HCT116 (cell line): ENCODE results near the gene FEM1B. TPM values are rescaled to one million over a fixed set of nuclear protein-coding genes. Genes with fewer than 3 reads are reported as not detected.

Experiments
- ATAC-seq: fragments of 200-7000 bp; cut with Tn5 transposase; 2 replicates; pipeline ENCODE4 v1.9.1; 2020; ENCODE audit warnings: mild to moderate bottlenecking, moderate library complexity
- BruUV-seq: library from RNA; stranded (reverse); fragments of 400-500 nt; replicated peaks from 2 replicates; lab custom pipeline; 2021; lab: Mats Ljungman, UMichigan
- CTCF ChIA-PET: fragments of 300-600 bp; sonication (Branson Sonifier 250); formaldehyde crosslinking; loops from one replicate; lab custom pipeline; 2021; ENCODE audit warnings: antibody characterized with exemption; lab: Charles Lee
- POLR2A ChIA-PET: fragments of 300-600, 350-600 bp; sonication (Branson Sonifier 250); formaldehyde crosslinking; loops from one replicate; lab custom pipeline; 2021; ENCODE audit warnings: antibody characterized with exemption; lab: Charles Lee
- RAD21 ChIA-PET, 2 experiments: fragments of 300-600 bp; sonication (Branson Sonifier 250); formaldehyde crosslinking; loops; one replicate each; lab custom pipeline; 2023; ENCODE audit warnings: low total read pairs in 2 of 2; ENCODE audit not compliant: uncharacterized antibody in 2 of 2, unreplicated experiment in 2 of 2, low non-redundant PET in 1 of 2; lab: Charles Lee
- DNase-seq: peaks from one replicate; pipeline ENCODE4 v3.0.0-alpha.2; 2010; ENCODE audit warnings: low read depth, low spot score
- H2AFZ ChIP-seq: fragments of 200-600 bp; shearing (Covaris generic), sonication (generic); 2 replicates; pipeline ENCODE4 v1.6.1; 2017; ENCODE audit warnings: low read depth, mixed run types, mixed read lengths, antibody characterized with exemption, low read length; ENCODE audit not compliant: poor library complexity, severe bottlenecking
- H3K27ac ChIP-seq: 2 replicates; pipeline ENCODE4 v1.5.1; 2012; ENCODE audit warnings: low read depth, low read length
- H3K27me3 ChIP-seq: fragments of 200-600 bp; sonication (generic); 2 replicates; pipeline ENCODE4 v1.6.1; 2016; ENCODE audit warnings: mixed run types, low read length, mixed read lengths; ENCODE audit not compliant: insufficient read depth
- H3K36me3 ChIP-seq, 2 experiments: fragments of 200-500 bp in 1 of 2; fragments of 200-600 bp in 1 of 2; sonication (Bioruptor generic) in 1 of 2; sonication (generic) in 1 of 2; 2 replicates each; pipeline versions ENCODE4 v1.5.1 to v1.6.1; 2014 to 2016; ENCODE audit warnings: low read length in 2 of 2, inconsistent platforms in 1 of 2, mixed read lengths in 1 of 2, mixed run types in 1 of 2; ENCODE audit not compliant: insufficient read depth in 2 of 2, control insufficient read depth in 1 of 2
- H3K4me1 ChIP-seq, 2 experiments: fragments of 200-600 bp in 1 of 2; sonication (generic) in 1 of 2; 2 replicates each; pipeline versions ENCODE4 v1.5.1 to v1.6.1; 2012 to 2017; ENCODE audit warnings: low read length in 2 of 2, inconsistent platforms in 1 of 2, mild to moderate bottlenecking in 1 of 2, mixed read lengths in 1 of 2, mixed run types in 1 of 2, moderate library complexity in 1 of 2; ENCODE audit not compliant: insufficient read depth in 2 of 2, control insufficient read depth in 1 of 2
- H3K4me2 ChIP-seq: fragments of 200-600 bp; sonication (generic); 2 replicates; pipeline ENCODE4 v1.6.1; 2017; ENCODE audit warnings: mixed run types, low read length, mixed read lengths
- H3K4me3 ChIP-seq, 2 experiments: fragments of 200-600 bp in 1 of 2; sonication (generic) in 1 of 2; replicated peaks in 1 of 2; 2 replicates each; pipeline ENCODE4 v1.5.1; 2011 to 2016; ENCODE audit warnings: low read length in 2 of 2, control low read depth in 1 of 2, low read depth in 1 of 2, mild to moderate bottlenecking in 1 of 2, mixed read lengths in 1 of 2, mixed run types in 1 of 2
- H3K79me2 ChIP-seq: fragments of 200-600 bp; sonication (generic); 2 replicates; pipeline ENCODE4 v1.6.1; 2017; ENCODE audit warnings: mild to moderate bottlenecking, mixed run types, low read length, moderate library complexity, mixed read lengths; ENCODE audit not compliant: insufficient read depth
- H3K9ac ChIP-seq: fragments of 200-600 bp; sonication (generic); 2 replicates; pipeline ENCODE4 v1.6.1; 2016; ENCODE audit warnings: low read length, mixed read lengths
- H3K9me2 ChIP-seq: fragments of 200-600 bp; sonication (generic), shearing (Covaris generic); 2 replicates; pipeline ENCODE4 v1.6.1; 2017; ENCODE audit warnings: mixed run types, mild to moderate bottlenecking, moderate library complexity; ENCODE audit not compliant: insufficient read depth
- H3K9me3 ChIP-seq, 2 experiments: fragments of 200-500 bp in 1 of 2; fragments of 200-600 bp in 1 of 2; sonication (Bioruptor generic) in 1 of 2; sonication (generic) in 1 of 2; 2 replicates each; pipeline ENCODE4 v1.6.1; 2014 to 2017; ENCODE audit warnings: low read length in 2 of 2, mixed read lengths in 2 of 2, inconsistent platforms in 1 of 2, low read depth in 1 of 2, mild to moderate bottlenecking in 1 of 2, mixed run types in 1 of 2, moderate library complexity in 1 of 2; ENCODE audit not compliant: control insufficient read depth in 1 of 2, insufficient read depth in 1 of 2
- H4K20me1 ChIP-seq: fragments of 200-600 bp; sonication (generic), shearing (Covaris generic); 2 replicates; pipeline ENCODE4 v1.6.1; 2017; ENCODE audit warnings: mixed run types, mild to moderate bottlenecking, moderate library complexity; ENCODE audit not compliant: insufficient read depth
- CBX3 ChIP-seq: IDR thresholded peaks from 2 replicates; pipeline ENCODE4 v1.6.1; 2012; ENCODE audit warnings: low read depth
- CEBPB ChIP-seq: IDR thresholded peaks from 2 replicates; pipeline ENCODE4 v1.6.1; 2012; ENCODE audit warnings: low read depth
- CTCF ChIP-seq, 3 experiments: fragments of 200-600 bp in 1 of 3; sonication (generic) in 1 of 3; IDR thresholded peaks in 2 of 3; conservative IDR thresholded peaks in 1 of 3; 2 replicates each; pipeline ENCODE4 v1.5.1; 2012 to 2017; ENCODE audit warnings: low read depth in 2 of 3, low read length in 2 of 3, antibody characterized with exemption in 1 of 3, borderline replicate concordance in 1 of 3, control low read depth in 1 of 3, mild to moderate bottlenecking in 1 of 3, mixed read lengths in 1 of 3, mixed run types in 1 of 3, moderate library complexity in 1 of 3; ENCODE audit not compliant: insufficient read depth in 1 of 3
- EGR1 ChIP-seq: IDR thresholded peaks from 2 replicates; pipeline ENCODE4 v1.6.1; 2012; ENCODE audit warnings: low read depth
- ELF1 ChIP-seq: IDR thresholded peaks from 2 replicates; pipeline ENCODE4 v1.6.1; 2012; ENCODE audit warnings: low read depth, borderline replicate concordance
- EZH2 ChIP-seq: fragments of 200-600 bp; sonication (generic); IDR thresholded peaks from 2 replicates; pipeline ENCODE4 v1.6.1; 2017; ENCODE audit warnings: antibody characterized with exemption, mixed run types
- EZH2phosphoT487 ChIP-seq: fragments of 200-600 bp; IDR thresholded peaks from 2 replicates; pipeline ENCODE4 v1.6.1; 2018; ENCODE audit warnings: antibody characterized with exemption, borderline replicate concordance
- FOSL1 ChIP-seq: IDR thresholded peaks from 2 replicates; pipeline ENCODE4 v1.6.1; 2012; ENCODE audit warnings: low read depth
- JUND ChIP-seq: IDR thresholded peaks from 2 replicates; pipeline ENCODE4 v1.6.1; 2012
- MAX ChIP-seq: IDR thresholded peaks from 2 replicates; pipeline ENCODE4 v1.6.1; 2012
- POLR2A ChIP-seq: IDR thresholded peaks from 2 replicates; pipeline ENCODE4 v1.7.0; 2011; ENCODE audit warnings: borderline replicate concordance; ENCODE audit not compliant: insufficient read depth, insufficient read length; ENCODE audit errors: extremely low read depth
- POLR2AphosphoS5 ChIP-seq: IDR thresholded peaks from 2 replicates; pipeline ENCODE4 v1.6.1; 2011; ENCODE audit warnings: mild to moderate bottlenecking, low read depth, low read length, moderate library complexity
- SP1 ChIP-seq: IDR thresholded peaks from 2 replicates; pipeline ENCODE4 v1.6.1; 2012; ENCODE audit warnings: low read depth
- SRF ChIP-seq: IDR thresholded peaks from 2 replicates; pipeline ENCODE4 v1.6.1; 2012; ENCODE audit warnings: low read depth
- TCF7L2 ChIP-seq: IDR thresholded peaks from 2 replicates; pipeline ENCODE4 v1.7.0; 2011; ENCODE audit warnings: borderline replicate concordance, inconsistent platforms; ENCODE audit not compliant: insufficient read depth, insufficient read length; ENCODE audit errors: extremely low read depth
- ZBTB33 ChIP-seq: IDR thresholded peaks from 2 replicates; pipeline ENCODE4 v1.6.1; 2011; ENCODE audit warnings: mild to moderate bottlenecking, low read length, moderate library complexity; ENCODE audit not compliant: insufficient replicate concordance; ENCODE audit errors: extremely low read depth
- ZFX ChIP-seq: fragments of 450-650 bp; IDR thresholded peaks from 2 replicates; pipeline ENCODE4 v1.6.1; 2017
- ZNF274 ChIP-seq: fragments of 200-500 bp; sonication (Bioruptor generic); IDR thresholded peaks from 2 replicates; pipeline ENCODE4 v1.6.1; 2014; ENCODE audit warnings: mild to moderate bottlenecking, low read depth, low read length, inconsistent platforms
- intact Hi-C: fragments of 100-400 bp; cut with micrococcal nuclease; formaldehyde crosslinking; loops from 2 replicates; pipeline ENCODE4 v1.10.0; 2022
- total RNA-seq: library from RNA; stranded (reverse); gene quantifications from one replicate; pipeline ENCODE4 v1.2.1, GENCODE V29; 2021; ENCODE audit not compliant: unreplicated experiment
- TF ChIP-seq, protein P1 (sequence below): IDR thresholded peaks from 2 replicates; pipeline ENCODE4 v1.6.1; 2012
- TF ChIP-seq, protein P2 (sequence below): IDR thresholded peaks from 2 replicates; pipeline ENCODE4 v1.6.1; 2012; ENCODE audit warnings: low read depth

FEM1B gene
- total RNA-seq, 1 experiment from 2014 or later, result 39.7 TPM

DNA sequence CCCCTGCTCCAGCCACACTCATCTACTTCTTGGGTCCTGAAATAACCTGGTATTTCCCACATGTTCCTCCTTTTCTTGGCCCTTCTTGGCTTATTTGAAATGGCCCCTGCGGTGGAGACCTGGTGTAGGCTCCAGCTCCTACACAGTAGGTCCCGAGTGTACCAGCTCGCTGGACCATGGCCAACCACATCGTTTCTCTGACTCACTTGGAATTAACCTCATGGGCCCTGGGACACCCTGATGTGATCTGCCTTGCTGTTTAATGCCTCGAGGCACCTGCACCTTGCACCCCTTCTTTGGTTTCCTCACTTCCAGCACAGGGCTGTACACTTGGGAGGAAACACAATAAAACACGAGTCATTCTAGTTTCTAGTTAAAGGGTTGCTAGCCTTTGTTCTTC, 60.3 kb downstream of the FEM1B start:
- Histone ChIP-seq H3K4me2 (no peak overlapping the region), H3K36me3 (no peaks in the 10 kb centered on the region), H3K27ac (no peak overlapping the region), H3K27me3 (no peaks in the 10 kb centered on the region), H3K9ac (no peak overlapping the region), H3K9me3 (no peaks in the 10 kb centered on the region), H2AFZ (no peak overlapping the region), H4K20me1 (no peaks in the 10 kb centered on the region), H3K4me3 (no peak overlapping the region), H3K4me1 (peaks cover 0 to 8% of the 10 kb centered on the region in 2 experiments; a peak in 2 of 4 replicates), H3K79me2 (no peaks in the 10 kb centered on the region), H3K9me2 (no peaks in the 10 kb centered on the region)
- ChIA-PET CTCF (no interaction called here), RAD21 (no interaction called here), POLR2A (no interaction called here)
- no peak for ATAC-seq
- intact Hi-C loops, result no loop called here
- no peak for DNase-seq
- no peak for TF ChIP-seq CBX3
- TF ChIP-seq, protein P1, sequence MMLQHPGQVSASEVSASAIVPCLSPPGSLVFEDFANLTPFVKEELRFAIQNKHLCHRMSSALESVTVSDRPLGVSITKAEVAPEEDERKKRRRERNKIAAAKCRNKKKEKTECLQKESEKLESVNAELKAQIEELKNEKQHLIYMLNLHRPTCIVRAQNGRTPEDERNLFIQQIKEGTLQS, result no peak
- no peak for TF ChIP-seq JUND
- TF ChIP-seq ZNF274, result no peak
- no peak for TF ChIP-seq ZBTB33
- no peak for TF ChIP-seq ELF1
- no peak for TF ChIP-seq EGR1
- TF ChIP-seq CEBPB, result no peak
- TF ChIP-seq FOSL1, result no peak
- no peak for TF ChIP-seq SRF
- TF ChIP-seq EZH2, result no peak
- TF ChIP-seq POLR2A, result no peak
- no peak for TF ChIP-seq SP1
- TF ChIP-seq POLR2AphosphoS5, result no peak
- no peak for TF ChIP-seq ZFX
- TF ChIP-seq, protein P2, sequence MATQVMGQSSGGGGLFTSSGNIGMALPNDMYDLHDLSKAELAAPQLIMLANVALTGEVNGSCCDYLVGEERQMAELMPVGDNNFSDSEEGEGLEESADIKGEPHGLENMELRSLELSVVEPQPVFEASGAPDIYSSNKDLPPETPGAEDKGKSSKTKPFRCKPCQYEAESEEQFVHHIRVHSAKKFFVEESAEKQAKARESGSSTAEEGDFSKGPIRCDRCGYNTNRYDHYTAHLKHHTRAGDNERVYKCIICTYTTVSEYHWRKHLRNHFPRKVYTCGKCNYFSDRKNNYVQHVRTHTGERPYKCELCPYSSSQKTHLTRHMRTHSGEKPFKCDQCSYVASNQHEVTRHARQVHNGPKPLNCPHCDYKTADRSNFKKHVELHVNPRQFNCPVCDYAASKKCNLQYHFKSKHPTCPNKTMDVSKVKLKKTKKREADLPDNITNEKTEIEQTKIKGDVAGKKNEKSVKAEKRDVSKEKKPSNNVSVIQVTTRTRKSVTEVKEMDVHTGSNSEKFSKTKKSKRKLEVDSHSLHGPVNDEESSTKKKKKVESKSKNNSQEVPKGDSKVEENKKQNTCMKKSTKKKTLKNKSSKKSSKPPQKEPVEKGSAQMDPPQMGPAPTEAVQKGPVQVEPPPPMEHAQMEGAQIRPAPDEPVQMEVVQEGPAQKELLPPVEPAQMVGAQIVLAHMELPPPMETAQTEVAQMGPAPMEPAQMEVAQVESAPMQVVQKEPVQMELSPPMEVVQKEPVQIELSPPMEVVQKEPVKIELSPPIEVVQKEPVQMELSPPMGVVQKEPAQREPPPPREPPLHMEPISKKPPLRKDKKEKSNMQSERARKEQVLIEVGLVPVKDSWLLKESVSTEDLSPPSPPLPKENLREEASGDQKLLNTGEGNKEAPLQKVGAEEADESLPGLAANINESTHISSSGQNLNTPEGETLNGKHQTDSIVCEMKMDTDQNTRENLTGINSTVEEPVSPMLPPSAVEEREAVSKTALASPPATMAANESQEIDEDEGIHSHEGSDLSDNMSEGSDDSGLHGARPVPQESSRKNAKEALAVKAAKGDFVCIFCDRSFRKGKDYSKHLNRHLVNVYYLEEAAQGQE, result no peak
- no peak for TF ChIP-seq TCF7L2
- no peak for TF ChIP-seq CTCF (IDR thresholded peaks at IDR 0.05 in 2 of 3, conservative IDR thresholded peaks at IDR 0.05 in 1 of 3; ENCODE audit: borderline replicate concordance in 1 of 3, insufficient read depth in 1 of 3, low read depth in 2 of 3, low read length in 2 of 3)
- TF ChIP-seq EZH2phosphoT487, result no peak
- TF ChIP-seq MAX, result no peak
- no TSS peak for BruUV-seq
